ENCODE results near the gene ITGA7. TPM values are rescaled to one million over a fixed set of nuclear protein-coding genes. Genes with fewer than 3 reads are reported as not detected.

The ITGA7 gene
- polyA plus RNA-seq, 1 donor from 2014 or later: 13.5 TPM

DNA sequence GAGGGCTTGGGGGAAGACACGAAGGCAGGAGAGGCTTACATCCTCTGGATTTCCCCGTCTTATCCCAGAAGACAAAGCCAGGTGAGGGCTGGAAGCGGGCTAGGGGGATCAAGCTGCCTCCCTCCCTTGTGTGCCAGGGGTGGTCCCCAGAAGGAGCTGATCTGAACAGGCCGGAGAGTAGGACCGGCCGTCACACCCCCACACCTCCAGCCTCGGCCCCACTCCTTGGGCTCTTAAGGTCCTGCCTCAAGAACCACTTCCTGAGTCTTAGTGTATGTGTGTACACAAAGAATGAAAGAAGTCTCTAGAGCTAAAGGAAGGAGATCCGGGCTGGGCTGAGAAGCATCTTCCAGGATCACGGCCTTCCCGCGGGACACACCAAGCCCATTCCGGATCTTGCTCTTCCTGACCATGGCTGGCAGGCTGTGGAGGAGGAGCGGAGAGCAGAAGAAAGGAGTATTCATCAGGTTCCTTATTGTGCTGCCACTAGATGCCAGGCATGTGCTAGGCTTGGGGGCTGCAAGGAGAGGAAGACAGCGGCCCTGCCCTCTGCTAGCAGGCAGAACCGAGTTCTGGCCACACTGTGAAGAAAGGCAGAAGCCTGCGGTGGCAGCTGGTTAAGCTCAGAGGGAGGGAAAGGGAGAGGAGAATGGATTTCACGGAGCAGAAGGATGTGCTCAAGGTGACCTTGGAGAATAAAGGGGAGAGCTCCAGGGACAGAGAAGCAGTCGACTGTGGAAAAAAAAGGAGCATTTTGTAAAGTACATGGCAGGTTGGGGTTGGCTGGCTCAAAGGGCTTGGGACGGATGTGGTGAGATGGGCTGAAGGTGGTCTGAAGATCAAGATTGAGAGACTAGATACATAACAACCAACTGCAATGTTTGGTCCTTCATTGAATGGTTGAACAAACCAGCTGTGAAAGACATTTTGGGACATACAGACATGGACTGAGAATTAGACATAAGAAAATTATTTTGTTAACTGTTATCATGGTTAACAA lies 22.4 kb upstream of the ITGA7 start:
- peak overlapping the region; percentile 100 for H3K27ac ChIP-seq (ENCODE audit: low read length)
- no peaks in the 10 kb centered on the region for H4K20me1 ChIP-seq (ENCODE audit: insufficient read depth)
- H3K4me3 ChIP-seq (ENCODE audit: low read length): peak overlapping the region; percentile 91
- TF ChIP-seq POLR2AphosphoS5 (IDR thresholded peaks at IDR 0.05): peak; percentile 97
- no peak for TF ChIP-seq EZH2 (IDR thresholded peaks at IDR 0.05; ENCODE audit: borderline replicate concordance, insufficient read depth, low read length, poor library complexity, severe bottlenecking)
- TF ChIP-seq MXI1 (conservative IDR thresholded peaks at IDR 0.05; ENCODE audit: poor library complexity, severe bottlenecking): peak; percentile 33
- TF ChIP-seq REST (IDR thresholded peaks at IDR 0.05; ENCODE audit: borderline replicate concordance): peak; percentile 93
- peak; percentile 64 for TF ChIP-seq RAD21 (conservative IDR thresholded peaks at IDR 0.05)
- TF ChIP-seq EP300 (conservative IDR thresholded peaks at IDR 0.05; ENCODE audit: poor library complexity, severe bottlenecking): no peak
- TF ChIP-seq TAF1 (IDR thresholded peaks at IDR 0.05; ENCODE audit: low read depth): no peak
- TF ChIP-seq, protein P1, sequence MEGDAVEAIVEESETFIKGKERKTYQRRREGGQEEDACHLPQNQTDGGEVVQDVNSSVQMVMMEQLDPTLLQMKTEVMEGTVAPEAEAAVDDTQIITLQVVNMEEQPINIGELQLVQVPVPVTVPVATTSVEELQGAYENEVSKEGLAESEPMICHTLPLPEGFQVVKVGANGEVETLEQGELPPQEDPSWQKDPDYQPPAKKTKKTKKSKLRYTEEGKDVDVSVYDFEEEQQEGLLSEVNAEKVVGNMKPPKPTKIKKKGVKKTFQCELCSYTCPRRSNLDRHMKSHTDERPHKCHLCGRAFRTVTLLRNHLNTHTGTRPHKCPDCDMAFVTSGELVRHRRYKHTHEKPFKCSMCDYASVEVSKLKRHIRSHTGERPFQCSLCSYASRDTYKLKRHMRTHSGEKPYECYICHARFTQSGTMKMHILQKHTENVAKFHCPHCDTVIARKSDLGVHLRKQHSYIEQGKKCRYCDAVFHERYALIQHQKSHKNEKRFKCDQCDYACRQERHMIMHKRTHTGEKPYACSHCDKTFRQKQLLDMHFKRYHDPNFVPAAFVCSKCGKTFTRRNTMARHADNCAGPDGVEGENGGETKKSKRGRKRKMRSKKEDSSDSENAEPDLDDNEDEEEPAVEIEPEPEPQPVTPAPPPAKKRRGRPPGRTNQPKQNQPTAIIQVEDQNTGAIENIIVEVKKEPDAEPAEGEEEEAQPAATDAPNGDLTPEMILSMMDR (IDR thresholded peaks at IDR 0.05; ENCODE audit: poor library complexity, severe bottlenecking): peak; percentile 62
- TF ChIP-seq SMC3 (conservative IDR thresholded peaks at IDR 0.05; ENCODE audit: poor library complexity): peak; percentile 45
- H2AFZ ChIP-seq (ENCODE audit: low read depth, low read length): peak overlapping the region; percentile 79
- H3K27me3 ChIP-seq (ENCODE audit: insufficient read depth, low read depth, low read length): no peaks in the 10 kb centered on the region
- H3K9me3 ChIP-seq (ENCODE audit: low read length): no peaks in the 10 kb centered on the region
- no peaks in the 10 kb centered on the region for H3F3A ChIP-seq (ENCODE audit: insufficient read depth, low read length, poor library complexity, severe bottlenecking)
- H3K79me2 ChIP-seq (replicated peaks; ENCODE audit: insufficient read depth, low read length): peaks cover 24% of the 10 kb centered on the region
- H3K9ac ChIP-seq (ENCODE audit: low read length): peak overlapping the region; percentile 97
- no peaks in the 10 kb centered on the region for H3K36me3 ChIP-seq (ENCODE audit: insufficient read depth, low read length)
- H3K4me2 ChIP-seq (ENCODE audit: low read length): peak overlapping the region; percentile 83
- H3K9me2 ChIP-seq (ENCODE audit: insufficient read depth, low read length): no peaks in the 10 kb centered on the region

DNA sequence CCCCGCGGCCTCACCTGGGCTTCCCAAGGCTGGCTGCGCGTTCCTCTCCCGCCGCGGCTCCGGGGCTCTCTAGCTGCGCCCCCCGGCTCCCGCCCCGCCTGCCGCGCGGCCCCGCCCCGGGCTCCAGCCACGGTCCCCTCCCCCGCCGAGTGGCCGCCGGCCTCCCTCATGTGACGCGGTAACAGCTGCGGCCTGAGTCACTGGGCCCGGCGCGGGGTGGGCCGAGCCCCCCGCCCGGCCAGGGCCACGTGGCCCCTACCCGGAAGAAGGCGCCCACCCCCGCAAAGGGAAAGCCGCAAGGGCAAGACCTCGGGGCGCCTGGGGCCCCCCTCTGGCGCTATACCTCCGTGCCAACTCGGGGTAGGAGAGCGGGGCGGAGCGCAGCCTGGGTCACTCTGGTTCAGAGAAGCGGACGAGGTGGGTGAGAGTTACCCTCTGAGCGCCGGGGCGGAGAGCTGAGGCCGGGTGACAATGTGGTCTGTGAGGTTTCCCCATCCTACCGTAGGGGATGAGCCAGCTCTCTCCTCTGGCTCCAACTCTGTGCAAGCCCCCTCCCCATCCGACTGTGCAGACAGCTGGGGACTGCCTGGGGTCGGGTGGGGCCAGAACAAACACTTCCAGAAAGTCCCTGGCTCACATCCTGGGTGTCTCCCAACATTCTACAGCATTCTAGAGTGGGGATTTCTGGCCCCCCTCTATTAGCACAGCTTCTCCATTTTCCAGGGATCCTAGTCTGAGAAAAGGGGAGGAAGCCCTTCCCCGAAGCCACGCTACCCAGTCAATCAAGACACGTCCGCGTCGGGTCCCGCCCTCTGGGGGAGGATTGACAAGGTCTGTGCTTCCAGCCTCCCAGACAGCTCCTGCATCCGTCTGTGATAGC lies 21.5 kb upstream of the ITGA7 start, which contains the start of gene CD63:
CD63 (minus strand) TSS at position 71 of the 880 bp plus-strand sequence. CDS start 668 bp downstream, outside the sequence.
- H3K79me2 ChIP-seq (replicated peaks; ENCODE audit: insufficient read depth, low read length): peaks cover 24% of the 10 kb centered on the region
- H4K20me1 ChIP-seq (ENCODE audit: insufficient read depth): no peaks in the 10 kb centered on the region
- peak within 1 kb of the TSS; percentile 91 for H3K4me3 ChIP-seq (ENCODE audit: low read length)
- H3K27me3 ChIP-seq (ENCODE audit: insufficient read depth, low read depth, low read length): no peaks in the 10 kb centered on the region
- peak within 1 kb of the TSS; percentile 100 for H3K27ac ChIP-seq (ENCODE audit: low read length)
- no peak for TF ChIP-seq SMC3 (conservative IDR thresholded peaks at IDR 0.05; ENCODE audit: poor library complexity)
- TF ChIP-seq REST (IDR thresholded peaks at IDR 0.05; ENCODE audit: borderline replicate concordance): no peak
- TF ChIP-seq MXI1 (conservative IDR thresholded peaks at IDR 0.05; ENCODE audit: poor library complexity, severe bottlenecking): peak; percentile 58
- TF ChIP-seq RAD21 (conservative IDR thresholded peaks at IDR 0.05): no peak
- TF ChIP-seq TAF1 (IDR thresholded peaks at IDR 0.05; ENCODE audit: low read depth): peak; percentile 80
- peak; percentile 69 for TF ChIP-seq EP300 (conservative IDR thresholded peaks at IDR 0.05; ENCODE audit: poor library complexity, severe bottlenecking)
- H3K4me2 ChIP-seq (ENCODE audit: low read length): peak within 1 kb of the TSS; percentile 90
- peak within 1 kb of the TSS; percentile 79 for H2AFZ ChIP-seq (ENCODE audit: low read depth, low read length)
- peaks cover 3% of the 10 kb centered on the region for H3K36me3 ChIP-seq (ENCODE audit: insufficient read depth, low read length)
- peak within 1 kb of the TSS; percentile 97 for H3K9ac ChIP-seq (ENCODE audit: low read length)
- no peaks in the 10 kb centered on the region for H3K9me2 ChIP-seq (ENCODE audit: insufficient read depth, low read length)
- no peaks in the 10 kb centered on the region for H3F3A ChIP-seq (ENCODE audit: insufficient read depth, low read length, poor library complexity, severe bottlenecking)
- H3K9me3 ChIP-seq (ENCODE audit: low read length): no peaks in the 10 kb centered on the region

Data from neural cell (in vitro differentiated cells).